GM12878 (cell line): Measurements from ENCODE around the gene ZMYM1. TPM values are rescaled to one million over a fixed set of nuclear protein-coding genes. Genes with fewer than 3 reads are reported as not detected.

ENCODE experiments used
- ATAC-seq: fragments of 200-7000 bp; cut with Tn5 transposase; 3 replicates; pipeline ENCODE4 v1.9.1; 2020; ENCODE audit warnings: mild to moderate bottlenecking, moderate library complexity
- BruUV-seq: library from RNA; stranded (reverse); fragments of 400-500 nt; replicated peaks from 2 replicates; lab custom pipeline; 2021; lab: Mats Ljungman, UMichigan
- CTCF ChIA-PET: fragments of 300-600 bp; sonication (Branson Sonifier 250); formaldehyde crosslinking; extraction: SDS; loops from one replicate; lab custom pipeline; 2021; ENCODE audit warnings: inconsistent platforms; lab: Yijun Ruan, JAX
- POLR2A ChIA-PET: fragments of 350-600 bp; formaldehyde crosslinking; extraction: SDS; loops from one replicate; lab custom pipeline; 2021; ENCODE audit warnings: inconsistent platforms; lab: Charles Lee
- RAD21 ChIA-PET: fragments of 300-600 bp; sonication (Branson Sonifier 250); formaldehyde crosslinking; loops from one replicate; lab custom pipeline; 2023; ENCODE audit warnings: antibody characterized with exemption; ENCODE audit not compliant: unreplicated experiment; lab: Charles Lee
- SMC1A ChIA-PET: fragments of 300-600 bp; sonication (Branson Sonifier 250); formaldehyde crosslinking; loops from one replicate; lab custom pipeline; 2023; ENCODE audit not compliant: unreplicated experiment, uncharacterized antibody; lab: Charles Lee
- DNase-seq: peaks from one replicate; pipeline ENCODE4 v3.0.0-alpha.2; 2011; ENCODE audit warnings: low read depth, low spot score
- FAIRE-seq: peaks from 3 replicates; lab custom pipeline; 2011; peaks lifted over from hg19 to GRCh38; lab: Jason Lieb, UNC
- H2AFZ ChIP-seq: 2 replicates; pipeline ENCODE4 v1.6.0; 2011; ENCODE audit warnings: low read depth, low read length, control low read depth; ENCODE audit not compliant: control insufficient read depth
- H3K27ac ChIP-seq: 2 replicates; pipeline ENCODE4 v1.5.1; 2011; ENCODE audit warnings: control low read depth; ENCODE audit not compliant: control insufficient read depth, insufficient read depth
- H3K27me3 ChIP-seq, 2 experiments: replicated peaks in 1 of 2; 2 replicates each; pipeline versions ENCODE4 v1.6.0 to v1.6.1; 2011; ENCODE audit warnings: low read length in 1 of 2; ENCODE audit not compliant: control insufficient read depth in 2 of 2, insufficient read depth in 2 of 2
- H3K36me3 ChIP-seq, 2 experiments: 2 replicates each; pipeline ENCODE4 v1.5.1; 2011; ENCODE audit warnings: low read length in 1 of 2; ENCODE audit not compliant: control insufficient read depth in 2 of 2, insufficient read depth in 2 of 2
- H3K4me1 ChIP-seq: 2 replicates; pipeline ENCODE4 v1.6.1; 2011; ENCODE audit warnings: mild to moderate bottlenecking, low read length, moderate library complexity, mixed read lengths; ENCODE audit not compliant: control insufficient read depth, insufficient read depth
- H3K4me2 ChIP-seq: 2 replicates; pipeline ENCODE4 v1.6.0; 2011; ENCODE audit warnings: control low read depth; ENCODE audit not compliant: control insufficient read depth, insufficient read depth
- H3K4me3 ChIP-seq: fragments of 200-600 bp; sonication (generic); 2 replicates; pipeline ENCODE4 v1.5.1; 2016
- H3K79me2 ChIP-seq: 2 replicates; pipeline ENCODE4 v1.6.0; 2011; ENCODE audit warnings: low read length; ENCODE audit not compliant: control insufficient read depth, insufficient read depth
- H3K9ac ChIP-seq: 2 replicates; pipeline ENCODE4 v1.8.0; 2011; ENCODE audit warnings: low read length, control low read depth, mixed read lengths; ENCODE audit not compliant: control insufficient read depth, insufficient read depth
- H3K9me3 ChIP-seq: replicated peaks from 3 replicates; pipeline ENCODE4 v1.5.1; 2011; ENCODE audit warnings: mild to moderate bottlenecking, low read length; ENCODE audit not compliant: control insufficient read depth, insufficient read depth
- H4K20me1 ChIP-seq: 2 replicates; pipeline ENCODE4 v1.6.0; 2011; ENCODE audit not compliant: control insufficient read depth, insufficient read depth
- BMI1 ChIP-seq: fragments of 450-650 bp; IDR thresholded peaks from 2 replicates; pipeline ENCODE4 v1.6.1; 2016; ENCODE audit warnings: mild to moderate bottlenecking, moderate library complexity, borderline replicate concordance
- CREB1 ChIP-seq: IDR thresholded peaks from 2 replicates; pipeline ENCODE4 v1.6.1; 2012; ENCODE audit warnings: low read depth, mild to moderate bottlenecking, inconsistent platforms
- EED ChIP-seq: sonication (generic); IDR thresholded peaks from 2 replicates; pipeline ENCODE4 v1.6.1; 2016; ENCODE audit warnings: antibody characterized with exemption, low read depth
- MEF2A ChIP-seq: IDR thresholded peaks from 2 replicates; pipeline ENCODE4 v1.6.1; 2011; ENCODE audit warnings: low read depth, mild to moderate bottlenecking, low read length, moderate library complexity; ENCODE audit not compliant: insufficient read depth
- NRF1 ChIP-seq: conservative IDR thresholded peaks from 2 replicates; pipeline ENCODE4 v1.6.1; 2011; ENCODE audit warnings: mild to moderate bottlenecking, low read depth, low read length, improper control_type of control experiment
- SRF ChIP-seq, 2 experiments: IDR thresholded peaks; 2 replicates each; pipeline ENCODE4 v1.6.1; 2011; ENCODE audit warnings: low read depth in 2 of 2, low read length in 2 of 2, mild to moderate bottlenecking in 1 of 2, moderate library complexity in 1 of 2
- SUPT20H ChIP-seq: IDR thresholded peaks from 2 replicates; pipeline ENCODE4 v1.6.1; 2011; ENCODE audit warnings: low read depth, mild to moderate bottlenecking, low read length, moderate library complexity, borderline replicate concordance; ENCODE audit not compliant: control insufficient read depth
- WGBS: methylation state at CpG from one replicate; pipeline ENCODE4 v1.1.6; 2016; ENCODE audit warnings: low lambda C conversion rate; ENCODE audit not compliant: insufficient replicate concordance, insufficient coverage; ENCODE audit errors: missing lambda C conversion rate; 5-methylcytosine and 5-hydroxymethylcytosine counted together
- in situ Hi-C: fragments of 300-500 bp; cut with MboI; formaldehyde crosslinking; loops from 9 replicates; pipeline ENCODE4 v1.14.3; 2018; ENCODE audit warnings: mixed read lengths
- intact Hi-C: fragments of 100-400 bp; cut with micrococcal nuclease; formaldehyde crosslinking; loops from one replicate; pipeline ENCODE4 v1.14.2; 2022; ENCODE audit not compliant: unreplicated experiment
- polyA plus RNA-seq, 11 experiments: library from polyadenylated mRNA; depleted of rRNA in 4 of 11; unstranded in 6 of 11; stranded (reverse) in 5 of 11; fragments of >200 nt; fragmentation: Nextera tagmentation in 4 of 11; fragmentation: Illumina TruSeq in 1 of 11; extraction: Ambion mirVana in 4 of 11; extraction: Trizol in 1 of 11; gene quantifications; 1 replicate in 1 of 11; 2 replicates in 10 of 11; pipeline versions ENCODE4 v1.2.1 to v1.2.3, GENCODE V29; 2011 to 2016; ENCODE audit warnings: inconsistent platforms in 2 of 11, missing spikeins in 2 of 11, low read depth in 1 of 11
- total RNA-seq, 4 experiments: library from RNA; depleted of rRNA in 3 of 4; stranded (reverse); fragments of >200 nt in 3 of 4; fragmentation: Illumina TruSeq in 1 of 4; extraction: Trizol in 1 of 4; gene quantifications; 2 replicates each; pipeline versions ENCODE4 v1.2.1 to v1.2.3, GENCODE V29; 2013 to 2021
- TF ChIP-seq, protein P1 (sequence below): fragments of 450-650 bp; IDR thresholded peaks from 2 replicates; pipeline ENCODE4 v1.6.1; 2014; ENCODE audit warnings: mild to moderate bottlenecking

ZMYM1 gene
- total and polyA plus RNA-seq, 10 of the 15 experiments (the other 5 are each of a cell fraction or from before 2014, with no cell fraction given): 0.45 to 5.2 (median 1.4) TPM

DNA sequence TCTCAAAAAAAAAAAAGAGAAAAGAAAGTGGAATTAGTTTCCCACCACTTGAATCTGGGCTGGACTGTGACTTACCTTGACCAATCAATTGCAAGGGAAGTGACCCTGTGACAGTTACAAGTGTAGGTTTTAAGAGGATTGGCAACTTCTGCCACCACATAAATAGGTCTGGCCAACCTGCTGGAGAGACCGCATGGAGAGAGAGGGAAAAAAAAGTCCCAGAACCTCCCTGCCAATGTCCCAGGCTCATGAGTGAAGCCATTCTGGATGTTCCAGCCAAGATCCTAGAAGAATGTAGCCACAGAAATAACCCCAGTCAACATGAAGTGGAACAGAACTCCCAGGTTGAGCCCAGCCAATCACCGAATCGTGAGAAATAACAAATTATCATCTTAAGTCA is 35.7 kb upstream of the ZMYM1 start:
- H4K20me1 ChIP-seq: no peaks in the 10 kb centered on the region
- H3K79me2 ChIP-seq: no peaks in the 10 kb centered on the region
- no peak overlapping the region for H3K4me3 ChIP-seq
- no TSS peak for BruUV-seq
- H3K27me3 ChIP-seq: no peaks in the 10 kb centered on the region
- POLR2A ChIA-PET: no interaction called here
- no peak overlapping the region for H2AFZ ChIP-seq
- RAD21 ChIA-PET: no interaction called here
- in situ Hi-C loops: no loop called here
- WGBS: 89% methylated on average over 3 of the region's 3 CpGs
- H3K36me3 ChIP-seq: no peaks in the 10 kb centered on the region
- H3K9ac ChIP-seq: no peak overlapping the region
- TF ChIP-seq SRF (IDR thresholded peaks at IDR 0.05; ENCODE audit: low read depth in 2 of 2, low read length in 2 of 2) (no peak), MEF2A (no peak), NRF1 (no peak)
- TF ChIP-seq, all 136 proteins: peak for 0
- intact Hi-C loops: no loop called here
- Histone ChIP-seq H3K4me2 (no peak overlapping the region), H3K4me1 (no peaks in the 10 kb centered on the region), H3K9me3 (no peaks in the 10 kb centered on the region), H3K27ac (no peak overlapping the region)
- ChIA-PET CTCF (no interaction called here), SMC1A (interaction anchor here (1.5 kb wide), 1 partner anchor 13 kb away, joined by 4 read pairs; no protein-coding TSS in a partner anchor)
- ATAC-seq (no peak), FAIRE-seq (no peak), DNase-seq (no peak)

GRCh38 chr1:35044431-35044830 is 34.8 kb upstream of the ZMYM1 start:
- ChIA-PET SMC1A (interaction anchor here (0.6 to 1.5 kb wide), 3 partner anchors 10 to 41 kb away, joined by 3 to 5 read pairs (median 4); no protein-coding TSS in a partner anchor), CTCF (no interaction called here), POLR2A (no interaction called here), RAD21 (no interaction called here)
- no TSS peak for BruUV-seq
- in situ Hi-C loops: no loop called here
- H4K20me1 ChIP-seq: no peaks in the 10 kb centered on the region
- 0% methylated on average over 1 of the region's 1 CpG for WGBS
- H3K27me3 ChIP-seq: no peaks in the 10 kb centered on the region
- no peak overlapping the region for H3K27ac ChIP-seq
- no peak overlapping the region for H3K4me2 ChIP-seq
- intact Hi-C loops: no loop called here
- H3K4me1 ChIP-seq: no peaks in the 10 kb centered on the region
- DNase-seq (no peak), ATAC-seq (no peak), FAIRE-seq (no peak)
- H3K9ac ChIP-seq: no peak overlapping the region
- H3K4me3 ChIP-seq: no peak overlapping the region
- H3K9me3 ChIP-seq: no peaks in the 10 kb centered on the region
- TF ChIP-seq, protein P1, sequence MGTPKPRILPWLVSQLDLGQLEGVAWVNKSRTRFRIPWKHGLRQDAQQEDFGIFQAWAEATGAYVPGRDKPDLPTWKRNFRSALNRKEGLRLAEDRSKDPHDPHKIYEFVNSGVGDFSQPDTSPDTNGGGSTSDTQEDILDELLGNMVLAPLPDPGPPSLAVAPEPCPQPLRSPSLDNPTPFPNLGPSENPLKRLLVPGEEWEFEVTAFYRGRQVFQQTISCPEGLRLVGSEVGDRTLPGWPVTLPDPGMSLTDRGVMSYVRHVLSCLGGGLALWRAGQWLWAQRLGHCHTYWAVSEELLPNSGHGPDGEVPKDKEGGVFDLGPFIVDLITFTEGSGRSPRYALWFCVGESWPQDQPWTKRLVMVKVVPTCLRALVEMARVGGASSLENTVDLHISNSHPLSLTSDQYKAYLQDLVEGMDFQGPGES: no peak
- TF ChIP-seq BMI1 (no peak), CREB1 (no peak), SUPT20H (no peak), EED (no peak)
- no peaks in the 10 kb centered on the region for H3K79me2 ChIP-seq
- H3K36me3 ChIP-seq: no peaks in the 10 kb centered on the region
- no peak overlapping the region for H2AFZ ChIP-seq
